Suprapubic skin (tissue), 4 donors: ENCODE data around the gene SYT3. TPM values are rescaled to one million over a fixed set of nuclear protein-coding genes. Genes with fewer than 3 reads are reported as not detected.

Source experiments
- DNase-seq, 2 donors: peaks; one replicate each; pipeline ENCODE4 v3.0.0-alpha.2; 2019; ENCODE audit warnings: low spot score in 2 of 2
- H3K27ac ChIP-seq: fragments of 200-600 bp; sonication (generic); one replicate; pipeline ENCODE4 v1.5.1; 2019
- H3K27me3 ChIP-seq: fragments of 200-600 bp; sonication (generic); one replicate; pipeline ENCODE4 v1.5.1; 2019
- H3K36me3 ChIP-seq: fragments of 200-600 bp; sonication (generic); one replicate; pipeline ENCODE4 v1.5.1; 2019
- H3K4me1 ChIP-seq: fragments of 200-600 bp; sonication (generic); one replicate; pipeline ENCODE4 v1.5.1; 2019
- H3K4me3 ChIP-seq: fragments of 200-600 bp; sonication (generic); one replicate; pipeline ENCODE4 v1.5.1; 2019; ENCODE audit warnings: mild to moderate bottlenecking
- H3K9me3 ChIP-seq: fragments of 200-600 bp; sonication (generic); one replicate; pipeline ENCODE4 v1.5.1; 2019
- CTCF ChIP-seq, 2 donors: fragments of 200-600 bp in 1 of 2; fragments of 450-650 bp in 1 of 2; sonication (generic) in 1 of 2; IDR thresholded peaks; one replicate each; pipeline ENCODE4 v1.5.1; 2016 to 2019; ENCODE audit warnings: antibody characterized with exemption in 2 of 2, mild to moderate bottlenecking in 1 of 2, moderate library complexity in 1 of 2
- EP300 ChIP-seq: sonication (generic); formaldehyde crosslinking; IDR thresholded peaks from one replicate; pipeline ENCODE4 v1.6.1; 2017; ENCODE audit warnings: antibody characterized with exemption
- POLR2A ChIP-seq, 2 donors: fragments of 450-650 bp; IDR thresholded peaks; one replicate each; pipeline ENCODE4 v1.6.1; 2017; ENCODE audit warnings: antibody characterized with exemption in 2 of 2, mild to moderate bottlenecking in 2 of 2, moderate library complexity in 2 of 2
- POLR2AphosphoS5 ChIP-seq, 3 donors: sonication (generic); formaldehyde crosslinking; IDR thresholded peaks; one replicate each; pipeline ENCODE4 v1.6.1; 2017; ENCODE audit warnings: antibody characterized with exemption in 3 of 3
- WGBS: methylation state at CpG from one replicate; pipeline ENCODE4 v1.1.5; 2018; 5-methylcytosine and 5-hydroxymethylcytosine counted together
- total RNA-seq, 4 donors: library from RNA; depleted of rRNA; stranded (reverse); fragments of >200 nt; gene quantifications; one replicate each; pipeline ENCODE4 v1.1.0, GENCODE V29; 2016

SYT3 gene
- 1 to 10 TPM in 1 of 4 donors, under 1 TPM in 2, not detected in 1; 0.23 to 1.8 (median 0.30) TPM for total RNA-seq

- no peak for TF ChIP-seq POLR2AphosphoS5 (IDR thresholded peaks at IDR 0.05)
- TF ChIP-seq EP300 = no peak
- no peak for TF ChIP-seq CTCF (IDR thresholded peaks at IDR 0.05)
- H3K27me3 ChIP-seq = peaks cover 74% of the 10 kb centered on the region
- peaks cover 4% of the 10 kb centered on the region for H3K9me3 ChIP-seq
- peaks cover 7% of the 10 kb centered on the region for H3K4me1 ChIP-seq
- no peak for DNase-seq
- H3K27ac ChIP-seq = no peak within 1 kb of the TSS
- WGBS = 7% methylated on average over 38 of the region's 76 CpGs
- H3K4me3 ChIP-seq = peak within 1 kb of the TSS; percentile 53
- H3K36me3 ChIP-seq = no peaks in the 10 kb centered on the region
Measured at GRCh38 chr19:50639121-50640112, at the start of gene SYT3. Gene SYT3 (minus strand): TSS chr19:50639881. CDS start chr19:50637411, 2,470 bp downstream.

GRCh38 chr19:50688766-50689165 is 49.1 kb upstream of the SYT3 start:
- WGBS = 67% methylated on average over 1 of the region's 19 CpGs
- no peak for DNase-seq
- no peak for TF ChIP-seq CTCF (IDR thresholded peaks at IDR 0.05)
- TF ChIP-seq POLR2AphosphoS5 (IDR thresholded peaks at IDR 0.05) = no peak
- no peak for TF ChIP-seq EP300
- no peak for TF ChIP-seq POLR2A (IDR thresholded peaks at IDR 0.05)
- Histone ChIP-seq H3K4me1 (no peaks in the 10 kb centered on the region), H3K36me3 (no peaks in the 10 kb centered on the region), H3K9me3 (no peaks in the 10 kb centered on the region), H3K27ac (no peak overlapping the region), H3K27me3 (peaks cover 88% of the 10 kb centered on the region), H3K4me3 (no peak overlapping the region)

GRCh38 chr19:50686310-50687032 is 46.8 kb upstream of the SYT3 start:
- H3K4me3 ChIP-seq = no peak overlapping the region
- peaks cover 81% of the 10 kb centered on the region for H3K27me3 ChIP-seq
- no peak overlapping the region for H3K27ac ChIP-seq
- WGBS = 41% methylated on average over 19 of the region's 50 CpGs
- no peaks in the 10 kb centered on the region for H3K9me3 ChIP-seq
- H3K4me1 ChIP-seq = no peaks in the 10 kb centered on the region
- no peak for DNase-seq
- no peaks in the 10 kb centered on the region for H3K36me3 ChIP-seq
- TF ChIP-seq POLR2A (IDR thresholded peaks at IDR 0.05) = no peak
- no peak for TF ChIP-seq CTCF (IDR thresholded peaks at IDR 0.05)
- TF ChIP-seq POLR2AphosphoS5 (IDR thresholded peaks at IDR 0.05) = no peak
- no peak for TF ChIP-seq EP300

- TF ChIP-seq POLR2AphosphoS5 (IDR thresholded peaks at IDR 0.05) (no peak), EP300 (no peak), CTCF (IDR thresholded peaks at IDR 0.05) (no peak), POLR2A (IDR thresholded peaks at IDR 0.05) (no peak)
- Histone ChIP-seq H3K4me1 (peaks cover 6% of the 10 kb centered on the region), H3K27ac (no peak overlapping the region), H3K36me3 (no peaks in the 10 kb centered on the region), H3K9me3 (no peaks in the 10 kb centered on the region), H3K4me3 (no peak overlapping the region), H3K27me3 (peaks cover 43% of the 10 kb centered on the region)
- peak; percentile 77 to 86 for DNase-seq
- 15% methylated on average over 18 of the region's 23 CpGs for WGBS
Measured at GRCh38 chr19:50679177-50680125, 39.8 kb upstream of the SYT3 start.
